ENCODE data around the gene LTB4R2. TPM values are rescaled to one million over a fixed set of nuclear protein-coding genes. Genes with fewer than 3 reads are reported as not detected.
"Not testable (repeated sequence)": the region's sequence is repeated elsewhere in the genome, so short reads cannot be mapped to it uniquely, and the experiment has no call there.

Gene LTB4R2
- total RNA-seq, 1 experiment from 2014 or later = 5.4 TPM

GRCh38 chr14:24314377-24315193, 4.6 kb downstream of the LTB4R2 start:
- DNase-seq (ENCODE audit: low spot score) = no peak
- in situ Hi-C loops (cut with HindIII; ENCODE audit: low sequenced_read_pairs) = no loop called here

GRCh38 chr14:24315243-24315806, 5.4 kb downstream of the LTB4R2 start:
- no peak for DNase-seq (ENCODE audit: low spot score)
- in situ Hi-C loops (cut with HindIII; ENCODE audit: low sequenced_read_pairs) = no loop called here

- DNase-seq (ENCODE audit: low spot score) = no peak
- in situ Hi-C loops (cut with HindIII; ENCODE audit: low sequenced_read_pairs) = no loop called here
Measured at GRCh38 chr14:24315807-24316596, 6.1 kb downstream of the LTB4R2 start.

GRCh38 chr14:24316597-24316950, 6.6 kb downstream of the LTB4R2 start:
- in situ Hi-C loops (cut with HindIII; ENCODE audit: low sequenced_read_pairs) = no loop called here
- no peak for DNase-seq (ENCODE audit: low spot score)

- no peak for DNase-seq (ENCODE audit: low spot score)
- in situ Hi-C loops (cut with HindIII; ENCODE audit: low sequenced_read_pairs) = no loop called here
Measured at GRCh38 chr14:24317141-24317928, 7.4 kb downstream of the LTB4R2 start.

- in situ Hi-C loops (cut with HindIII; ENCODE audit: low sequenced_read_pairs) = no loop called here
- DNase-seq (ENCODE audit: low spot score) = no peak
Measured at GRCh38 chr14:24321212-24321975, 11.5 kb downstream of the LTB4R2 start.

- DNase-seq (ENCODE audit: low spot score) = no peak
- in situ Hi-C loops (cut with HindIII; ENCODE audit: low sequenced_read_pairs) = no loop called here
Measured at GRCh38 chr14:24322672-24323071, 12.7 kb downstream of the LTB4R2 start.

- in situ Hi-C loops (cut with HindIII; ENCODE audit: low sequenced_read_pairs) = no loop called here
- no peak for DNase-seq (ENCODE audit: low spot score)
Measured at GRCh38 chr14:24323341-24323740, 13.4 kb downstream of the LTB4R2 start.

GRCh38 chr14:24324024-24324423, 14.1 kb downstream of the LTB4R2 start:
- DNase-seq (ENCODE audit: low spot score) = no peak
- in situ Hi-C loops (cut with HindIII; ENCODE audit: low sequenced_read_pairs) = no loop called here

GRCh38 chr14:24325041-24325530, 15.1 kb downstream of the LTB4R2 start:
- in situ Hi-C loops (cut with HindIII; ENCODE audit: low sequenced_read_pairs) = no loop called here

GRCh38 chr14:24325963-24326362, 16.0 kb downstream of the LTB4R2 start:
- in situ Hi-C loops (cut with HindIII; ENCODE audit: low sequenced_read_pairs) = no loop called here
- DNase-seq (ENCODE audit: low spot score) = no peak

More at GRCh38 chr14:24325041-24325530, 15.1 kb downstream of the LTB4R2 start:
- DNase-seq (ENCODE audit: low spot score) = no peak

GRCh38 chr14:24327303-24327702, 17.4 kb downstream of the LTB4R2 start:
- no peak for DNase-seq (ENCODE audit: low spot score)
- in situ Hi-C loops (cut with HindIII; ENCODE audit: low sequenced_read_pairs) = no loop called here

GRCh38 chr14:24327914-24328313, 18.0 kb downstream of the LTB4R2 start:
- peak; percentile 61 for DNase-seq (ENCODE audit: low spot score)
- in situ Hi-C loops (cut with HindIII; ENCODE audit: low sequenced_read_pairs) = not testable (repeated sequence)

GRCh38 chr14:24329073-24329663, 19.2 kb downstream of the LTB4R2 start:
- in situ Hi-C loops (cut with HindIII; ENCODE audit: low sequenced_read_pairs) = no loop called here
- no peak for DNase-seq (ENCODE audit: low spot score)

- in situ Hi-C loops (cut with HindIII; ENCODE audit: low sequenced_read_pairs) = no loop called here
- no peak for DNase-seq (ENCODE audit: low spot score)
Measured at GRCh38 chr14:24329736-24330135, 19.8 kb downstream of the LTB4R2 start.

- no peak for DNase-seq (ENCODE audit: low spot score)
- in situ Hi-C loops (cut with HindIII; ENCODE audit: low sequenced_read_pairs) = no loop called here
Measured at GRCh38 chr14:24330973-24331674, 21.2 kb downstream of the LTB4R2 start.

GRCh38 chr14:24331731-24332267, 21.9 kb downstream of the LTB4R2 start:
- no peak for DNase-seq (ENCODE audit: low spot score)
- in situ Hi-C loops (cut with HindIII; ENCODE audit: low sequenced_read_pairs) = no loop called here

All from G401 (cell line).